ENCODE data around the gene SRPRA.
A peak's percentile ranks its signal among the peaks of the same experiment; 100 is the strongest.

SRPRA gene

DNA sequence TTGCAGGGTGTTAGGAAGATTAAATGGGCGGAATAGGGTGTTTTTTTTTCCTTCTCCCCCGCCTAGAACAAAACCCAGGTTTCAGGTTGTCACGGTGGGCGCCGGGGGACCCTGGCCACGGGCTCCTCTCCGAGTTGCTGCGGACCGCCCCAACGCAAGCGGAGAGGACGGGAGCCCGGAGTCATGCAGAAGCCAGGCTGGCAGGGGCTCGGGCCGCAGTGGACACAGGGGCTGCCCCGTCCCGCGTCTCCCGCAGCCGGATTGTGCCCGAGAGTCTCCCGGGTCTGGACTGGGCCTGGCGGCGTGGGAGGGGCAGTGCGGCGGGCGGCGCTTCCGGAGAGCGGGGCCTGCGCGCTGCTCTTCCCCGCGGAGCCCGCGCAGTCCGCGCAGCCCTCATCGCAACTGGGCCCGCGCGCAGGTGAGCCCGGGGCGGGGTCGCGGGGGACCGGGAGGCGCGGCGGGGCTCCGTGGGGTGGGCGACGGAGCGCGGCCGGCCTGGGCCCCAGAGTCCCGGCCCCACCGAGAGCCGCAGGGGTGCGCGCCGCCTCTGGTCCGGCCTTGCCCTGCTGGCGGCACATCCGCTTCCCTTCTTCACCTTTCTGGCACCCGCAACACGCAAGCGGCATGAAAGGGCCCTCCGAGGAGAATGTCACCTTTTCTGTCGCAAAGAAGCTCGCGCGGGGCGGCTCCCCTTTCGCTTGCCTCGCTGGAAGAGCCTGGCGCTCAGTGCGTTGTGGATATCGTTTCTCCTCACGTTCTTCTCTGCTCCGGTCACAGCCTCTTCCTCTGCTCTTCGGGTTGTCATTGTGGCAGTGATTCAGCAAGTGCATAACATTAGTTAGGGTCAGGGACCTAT lies 14.3 kb upstream of the SRPRA start, which contains the start of gene TIRAP:
Gene TIRAP, plus strand, starts transcription at position 358 of the 856 bp plus-strand sequence. CDS start 7,802 bp downstream, outside the sequence.
- FAIRE-seq (no peak), DNase-seq (ENCODE audit: insufficient read length, low spot score) (peak; percentile 41)
- TF ChIP-seq, protein P1, sequence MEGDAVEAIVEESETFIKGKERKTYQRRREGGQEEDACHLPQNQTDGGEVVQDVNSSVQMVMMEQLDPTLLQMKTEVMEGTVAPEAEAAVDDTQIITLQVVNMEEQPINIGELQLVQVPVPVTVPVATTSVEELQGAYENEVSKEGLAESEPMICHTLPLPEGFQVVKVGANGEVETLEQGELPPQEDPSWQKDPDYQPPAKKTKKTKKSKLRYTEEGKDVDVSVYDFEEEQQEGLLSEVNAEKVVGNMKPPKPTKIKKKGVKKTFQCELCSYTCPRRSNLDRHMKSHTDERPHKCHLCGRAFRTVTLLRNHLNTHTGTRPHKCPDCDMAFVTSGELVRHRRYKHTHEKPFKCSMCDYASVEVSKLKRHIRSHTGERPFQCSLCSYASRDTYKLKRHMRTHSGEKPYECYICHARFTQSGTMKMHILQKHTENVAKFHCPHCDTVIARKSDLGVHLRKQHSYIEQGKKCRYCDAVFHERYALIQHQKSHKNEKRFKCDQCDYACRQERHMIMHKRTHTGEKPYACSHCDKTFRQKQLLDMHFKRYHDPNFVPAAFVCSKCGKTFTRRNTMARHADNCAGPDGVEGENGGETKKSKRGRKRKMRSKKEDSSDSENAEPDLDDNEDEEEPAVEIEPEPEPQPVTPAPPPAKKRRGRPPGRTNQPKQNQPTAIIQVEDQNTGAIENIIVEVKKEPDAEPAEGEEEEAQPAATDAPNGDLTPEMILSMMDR (IDR thresholded peaks at IDR 0.05; ENCODE audit: insufficient read depth, missing control alignments): no peak

DNA sequence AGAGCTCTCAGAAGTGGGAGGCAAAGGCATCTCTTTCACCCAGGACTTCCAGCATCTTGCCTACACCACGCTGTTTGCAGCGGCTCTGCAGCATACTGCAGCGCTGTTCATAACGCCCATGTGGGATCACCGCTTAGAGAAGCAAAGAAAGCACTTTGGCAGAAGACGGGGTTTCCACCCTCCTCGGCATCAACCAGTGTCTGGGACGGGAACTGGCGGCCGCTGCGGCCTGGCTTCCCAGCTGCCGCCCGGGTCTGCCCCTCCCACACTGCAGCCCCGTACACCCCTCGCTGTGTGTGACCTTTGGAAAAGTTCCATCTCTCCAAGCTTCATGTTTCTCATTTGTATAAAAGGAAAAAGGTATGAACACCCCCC lies 13.7 kb upstream of the SRPRA start:
- TF ChIP-seq, protein P1 (IDR thresholded peaks at IDR 0.05; ENCODE audit: insufficient read depth, missing control alignments): no peak
- no peak for FAIRE-seq
- DNase-seq (ENCODE audit: insufficient read length, low spot score): peak; percentile 34

DNA sequence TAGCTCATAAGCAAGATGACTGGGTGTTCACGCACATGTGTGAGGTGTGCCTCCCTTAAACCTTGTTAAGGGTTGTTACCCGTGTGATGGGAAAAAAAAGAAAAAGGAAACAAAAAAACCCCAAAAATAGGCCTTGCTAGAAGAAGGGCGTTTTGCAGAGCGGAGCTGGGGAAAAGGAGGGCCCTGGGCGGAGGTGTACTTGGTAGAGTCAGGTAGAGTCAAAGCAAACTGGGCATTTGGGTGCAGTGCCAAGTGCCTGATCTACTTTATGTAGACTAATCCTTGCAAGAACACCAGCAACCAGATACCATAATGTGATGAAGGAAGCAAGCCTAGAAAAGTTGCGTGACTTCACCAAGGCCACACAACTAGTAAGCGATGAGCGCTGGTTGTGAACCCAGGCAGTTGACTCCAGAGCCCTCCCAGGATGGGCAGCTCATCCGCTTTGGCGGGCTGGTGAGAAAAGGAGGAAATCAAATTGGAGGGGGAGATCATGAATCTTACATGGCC lies 13.0 kb upstream of the SRPRA start:
- FAIRE-seq: no peak
- DNase-seq (ENCODE audit: insufficient read length, low spot score): no peak
- TF ChIP-seq, protein P1 (IDR thresholded peaks at IDR 0.05; ENCODE audit: insufficient read depth, missing control alignments): no peak

DNA sequence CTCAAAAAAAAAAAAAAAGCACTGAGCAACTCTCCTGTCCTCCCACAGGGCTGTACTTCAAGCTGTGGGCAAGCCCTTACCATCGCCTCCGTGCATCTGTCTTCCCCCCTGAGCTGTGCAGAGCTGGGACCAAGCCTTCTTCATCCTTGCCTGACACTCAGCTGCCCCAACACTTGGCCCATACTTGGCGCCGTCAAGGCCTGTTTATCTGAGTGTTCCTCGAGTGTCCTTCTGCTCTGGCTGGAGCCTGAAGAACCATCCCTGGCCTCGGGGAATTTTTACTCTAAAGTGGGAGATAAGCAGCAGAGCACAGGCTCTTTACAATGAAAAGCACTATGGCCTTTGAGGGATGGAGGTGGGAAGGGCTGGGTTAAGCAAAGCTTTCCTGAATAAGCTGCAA lies 12.6 kb upstream of the SRPRA start:
- FAIRE-seq: no peak
- DNase-seq (ENCODE audit: insufficient read length, low spot score): no peak
- TF ChIP-seq, protein P1 (IDR thresholded peaks at IDR 0.05; ENCODE audit: insufficient read depth, missing control alignments): no peak

DNA sequence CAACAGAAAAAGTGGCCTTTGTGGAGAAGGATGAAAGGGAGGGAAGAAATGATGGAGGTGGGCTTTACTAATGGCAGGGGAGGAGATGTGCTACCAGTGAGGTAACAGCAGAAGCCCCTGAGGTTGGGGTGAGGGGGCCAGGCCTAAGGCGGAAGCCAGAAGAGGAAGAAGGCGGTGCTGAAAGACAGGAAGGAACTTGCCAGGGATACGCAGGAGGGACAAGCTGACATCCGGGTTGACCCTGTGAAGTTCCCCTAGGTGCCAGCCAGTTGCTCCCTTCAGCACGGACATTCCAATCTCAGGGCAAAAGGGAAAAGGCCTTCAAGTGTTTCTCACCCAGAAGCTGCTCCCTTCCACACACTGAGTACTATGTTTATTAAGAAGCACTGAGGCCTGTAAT lies 11.9 kb upstream of the SRPRA start:
- DNase-seq (ENCODE audit: insufficient read length, low spot score) (no peak), FAIRE-seq (no peak)
- TF ChIP-seq, protein P1 (IDR thresholded peaks at IDR 0.05; ENCODE audit: insufficient read depth, missing control alignments): no peak

DNA sequence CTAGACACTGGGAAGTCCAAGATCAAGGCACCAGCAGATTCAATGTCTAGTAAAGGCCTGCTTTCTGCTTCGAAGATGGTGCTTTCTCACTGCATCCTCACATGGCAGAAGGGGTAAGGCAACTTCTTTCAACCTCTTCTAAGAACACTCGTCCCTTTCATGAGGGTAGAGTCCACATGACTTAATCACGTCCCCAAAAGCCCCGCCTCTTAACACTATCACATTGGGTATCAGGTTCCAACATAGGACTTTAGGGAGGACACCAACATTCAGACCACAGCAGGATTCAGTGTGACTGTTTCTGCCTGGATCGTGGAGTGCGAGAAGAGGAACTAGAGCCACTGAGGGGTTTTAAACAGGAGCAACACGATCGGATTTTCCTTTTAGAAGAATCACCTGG lies 10.5 kb upstream of the SRPRA start:
- TF ChIP-seq, protein P1 (IDR thresholded peaks at IDR 0.05; ENCODE audit: insufficient read depth, missing control alignments): no peak

DNA sequence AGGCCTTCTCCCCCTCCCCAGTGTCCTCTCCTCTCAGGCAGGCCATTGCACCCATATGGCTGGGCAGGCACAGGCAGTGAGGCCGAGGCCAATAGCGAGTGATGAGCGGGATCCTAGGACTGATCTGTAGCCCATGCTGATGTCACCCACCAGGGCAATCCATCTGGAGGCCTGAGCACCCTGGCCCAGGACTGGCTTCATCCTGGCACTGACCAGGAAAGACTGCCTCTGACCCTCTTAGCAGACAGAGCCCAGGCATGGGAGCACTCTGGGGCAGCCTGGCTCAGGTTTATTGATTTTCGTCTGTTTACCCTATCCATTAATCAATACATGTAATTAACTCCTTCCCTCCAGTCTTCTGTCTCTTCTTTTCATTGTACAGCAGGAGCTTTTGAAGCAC lies 9.1 kb upstream of the SRPRA start:
- TF ChIP-seq, protein P1 (IDR thresholded peaks at IDR 0.05; ENCODE audit: insufficient read depth, missing control alignments): no peak
- DNase-seq (ENCODE audit: insufficient read length, low spot score) (no peak), FAIRE-seq (no peak)

More for the DNA sequence above, 10.5 kb upstream of the SRPRA start:
- FAIRE-seq: no peak
- no peak for DNase-seq (ENCODE audit: insufficient read length, low spot score)
